Activated CD8-positive, alpha-beta memory T cell treated with anti-CD3 and anti-CD28 coated beads for 36 hours (primary cell): ENCODE measurements around the gene SLC18B1. TPM values are rescaled to one million over a fixed set of nuclear protein-coding genes. Genes with fewer than 3 reads are reported as not detected.

ENCODE experiments used
- CTCF ChIA-PET: fragments of 350-600 bp; sonication (Branson Sonifier 250); formaldehyde crosslinking; loops from one replicate; lab custom pipeline; 2021; ENCODE audit warnings: antibody characterized with exemption; lab: Charles Lee
- POLR2A ChIA-PET: fragments of 350-600 bp; sonication (Branson Sonifier 250); formaldehyde crosslinking; loops from one replicate; lab custom pipeline; 2021; ENCODE audit warnings: antibody characterized with exemption; lab: Charles Lee
- total RNA-seq, 2 experiments: library from RNA; stranded (reverse); gene quantifications; one replicate each; pipeline ENCODE4 v1.2.3, GENCODE V29; 2021

SLC18B1 gene
- 1 to 10 TPM; 6.8 to 7.0 TPM for total RNA-seq

- ChIA-PET POLR2A (interaction anchor here (0.9 to 5.1 kb wide), 2 partner anchors 16 to 49 kb away, joined by 3 to 51 read pairs; partner anchors contain the start of gene RPS12), CTCF (interaction anchor here (0.6 to 2.1 kb wide), 11 partner anchors 11 to 289 kb away, joined by 3 to 10 read pairs (median 3); partner anchors contain the start of gene RPS12)
Observed at GRCh38 chr6:132797951-132798868, at the start of gene SLC18B1. Gene SLC18B1, minus strand, starts transcription at chr6:132798637. Its CDS starts 181 bp downstream, at chr6:132798456.

- CTCF ChIA-PET, result no interaction called here
- POLR2A ChIA-PET, result no interaction called here
Observed at GRCh38 chr6:132843316-132844035, 45.0 kb upstream of the SLC18B1 start.

GRCh38 chr6:132841966-132842365 lies 43.5 kb upstream of the SLC18B1 start:
- ChIA-PET CTCF (interaction anchor here (0.6 kb wide), 1 partner anchor 197 kb away, joined by 3 read pairs; no protein-coding TSS in a partner anchor), POLR2A (no interaction called here)

GRCh38 chr6:132832891-132833290 lies 34.5 kb upstream of the SLC18B1 start:
- CTCF ChIA-PET, result no interaction called here

GRCh38 chr6:132830334-132830751 lies 31.9 kb upstream of the SLC18B1 start:
- ChIA-PET CTCF (no interaction called here), POLR2A (no interaction called here)

More at GRCh38 chr6:132832891-132833290, 34.5 kb upstream of the SLC18B1 start:
- POLR2A ChIA-PET, result no interaction called here

GRCh38 chr6:132820629-132821381 lies 22.4 kb upstream of the SLC18B1 start:
- ChIA-PET CTCF (interaction anchor here (0.7 to 0.8 kb wide), 4 partner anchors 39 to 818 kb away, joined by 3 read pairs; no protein-coding TSS in a partner anchor), POLR2A (interaction anchor here (0.7 kb wide), 2 partner anchors 28 to 76 kb away, joined by 3 to 5 read pairs; no protein-coding TSS in a partner anchor)

GRCh38 chr6:132819405-132820161 lies 21.1 kb upstream of the SLC18B1 start:
- POLR2A ChIA-PET, result interaction anchor here (0.7 kb wide), 2 partner anchors 26 to 1119 kb away, joined by 4 to 5 read pairs; no protein-coding TSS in a partner anchor
- CTCF ChIA-PET, result interaction anchor here (0.7 kb wide), 1 partner anchor 682 kb away, joined by 3 read pairs; no protein-coding TSS in a partner anchor

- ChIA-PET CTCF (no interaction called here), POLR2A (interaction anchor here (0.5 kb wide), 1 partner anchor 156 kb away, joined by 4 read pairs; no protein-coding TSS in a partner anchor)
Observed at GRCh38 chr6:132818404-132819359, 20.2 kb upstream of the SLC18B1 start.

- ChIA-PET CTCF (interaction anchor here (3.8 kb wide), 1 partner anchor 19 kb away, joined by 10 read pairs; the partner anchor contains the start of gene SLC18B1), POLR2A (interaction anchor here (0.6 to 6.8 kb wide), 2 partner anchors 18 to 64 kb away, joined by 3 to 51 read pairs; partner anchors contain the start of gene SLC18B1)
Observed at GRCh38 chr6:132817554-132818403, 19.3 kb upstream of the SLC18B1 start.

- CTCF ChIA-PET, result interaction anchor here (1.6 to 3.8 kb wide), 2 partner anchors 18 to 147 kb away, joined by 8 to 10 read pairs; partner anchors contain the start of gene SLC18B1
- POLR2A ChIA-PET, result interaction anchor here (6.8 kb wide), 1 partner anchor 17 kb away, joined by 51 read pairs; the partner anchor contains the start of gene SLC18B1
Observed at GRCh38 chr6:132816660-132817059, 18.2 kb upstream of the SLC18B1 start.

GRCh38 chr6:132814716-132815570 lies 16.5 kb upstream of the SLC18B1 start:
- CTCF ChIA-PET, result interaction anchor here (0.5 to 3.8 kb wide), 5 partner anchors 9 to 765 kb away, joined by 3 to 10 read pairs (median 3); partner anchors contain the start of gene SLC18B1
- POLR2A ChIA-PET, result interaction anchor here (0.5 to 6.8 kb wide), 8 partner anchors 16 to 1138 kb away, joined by 3 to 51 read pairs (median 3); partner anchors contain the start of genes SLC18B1, STX7 and TBPL1

GRCh38 chr6:132813173-132813856 lies 14.9 kb upstream of the SLC18B1 start:
- POLR2A ChIA-PET, result interaction anchor here (0.6 to 6.8 kb wide), 4 partner anchors 14 to 301 kb away, joined by 3 to 51 read pairs (median 4); partner anchors contain the start of genes SLC18B1 and STX7
- CTCF ChIA-PET, result interaction anchor here (0.7 to 1.0 kb wide), 2 partner anchors 14 to 101 kb away, joined by 3 read pairs; no protein-coding TSS in a partner anchor

- ChIA-PET POLR2A (interaction anchor here (0.6 to 6.8 kb wide), 3 partner anchors 13 to 53 kb away, joined by 3 to 51 read pairs (median 4); partner anchors contain the start of gene SLC18B1), CTCF (interaction anchor here (0.7 to 1.0 kb wide), 2 partner anchors 13 to 101 kb away, joined by 3 read pairs; no protein-coding TSS in a partner anchor)
Observed at GRCh38 chr6:132812756-132813172, 14.3 kb upstream of the SLC18B1 start.
